K562 (cell line): ENCODE results near the gene SLC26A2. TPM values are rescaled to one million over a fixed set of nuclear protein-coding genes. Genes with fewer than 3 reads are reported as not detected.
A peak's percentile ranks its signal among the peaks of the same experiment; 100 is the strongest.

ENCODE experiments used
- ELF4 ChIP-seq: fragments of 450-650 bp; formaldehyde crosslinking; IDR thresholded peaks from 2 replicates; pipeline ENCODE4 v1.4.0; 2022; ENCODE audit warnings: missing genetic modification characterization
- POLR3G ChIP-seq: IDR thresholded peaks from 2 replicates; pipeline ENCODE4 v1.6.1; 2011; ENCODE audit not compliant: insufficient read length, insufficient replicate concordance; ENCODE audit errors: extremely low read depth
- SREBF1 ChIP-seq: fragments of 150-350 bp; IDR thresholded peaks from 2 replicates; pipeline ENCODE4 v1.6.1; 2014; ENCODE audit warnings: antibody characterized with exemption, low read depth, low read length, borderline replicate concordance
- TCFL5 ChIP-seq: fragments of 250-450 bp; sonication (Bioruptor Pico); conservative IDR thresholded peaks from 2 replicates; pipeline ENCODE4 v1.6.1; 2021; ENCODE audit warnings: mild to moderate bottlenecking, moderate library complexity, matching md5 sums
- ZNF696 ChIP-seq: fragments of 250-450 bp; sonication (Bioruptor Pico); conservative IDR thresholded peaks from 2 replicates; pipeline ENCODE4 v1.4.0; 2020; ENCODE audit warnings: mild to moderate bottlenecking, moderate library complexity
- ZNF699 ChIP-seq: fragments of 250-450 bp; sonication (Bioruptor Pico); IDR thresholded peaks from 2 replicates; pipeline ENCODE4 v1.8.0; 2021; ENCODE audit warnings: mild to moderate bottlenecking, moderate library complexity; ENCODE audit not compliant: insufficient replicate concordance
- polyA plus RNA-seq, 8 experiments: library from polyadenylated mRNA; depleted of rRNA in 4 of 8; stranded (reverse) in 5 of 8; unstranded in 3 of 8; fragments of >200 nt; fragmentation: Nextera tagmentation in 2 of 8; fragmentation: Illumina TruSeq in 1 of 8; extraction: Ambion mirVana in 2 of 8; extraction: Trizol in 1 of 8; gene quantifications; 2 replicates each; pipeline versions ENCODE4 v1.2.1 to v1.2.3, GENCODE V29; 2011 to 2014; ENCODE audit warnings: inconsistent platforms in 1 of 8, missing spikeins in 1 of 8
- total RNA-seq, 7 experiments: library from RNA; depleted of rRNA in 6 of 7; stranded (reverse); fragments of >200 nt in 6 of 7; fragmentation: Illumina TruSeq in 2 of 7; extraction: Trizol in 2 of 7; gene quantifications; 2 replicates each; pipeline versions ENCODE4 v1.2.1 to v1.2.3, GENCODE V29; 2011 to 2021; ENCODE audit warnings: low replicate concordance in 1 of 7
- TF ChIP-seq, protein P1 (sequence below): sonication (generic); formaldehyde crosslinking; IDR thresholded peaks from 2 replicates; pipeline ENCODE4 v1.8.0; 2023; ENCODE audit warnings: missing genetic modification reagents, mild to moderate bottlenecking, borderline replicate concordance
- TF ChIP-seq, protein P2 (sequence below): fragments of 450-650 bp; formaldehyde crosslinking; IDR thresholded peaks from 2 replicates; pipeline ENCODE4 v1.4.0; 2022; ENCODE audit warnings: mild to moderate bottlenecking, moderate library complexity
- TF ChIP-seq, protein P3 (sequence below): fragments of 200-600 bp; sonication (generic); IDR thresholded peaks from one replicate; pipeline ENCODE4 v1.6.1; 2012; ENCODE audit warnings: mild to moderate bottlenecking, low read depth, low read length, inconsistent platforms

The SLC26A2 gene
- total and polyA plus RNA-seq, 9 of the 15 experiments (the other 6 are each of a cell fraction or from before 2014, with no cell fraction given) = 1.1 to 6.3 (median 3.6) TPM

DNA sequence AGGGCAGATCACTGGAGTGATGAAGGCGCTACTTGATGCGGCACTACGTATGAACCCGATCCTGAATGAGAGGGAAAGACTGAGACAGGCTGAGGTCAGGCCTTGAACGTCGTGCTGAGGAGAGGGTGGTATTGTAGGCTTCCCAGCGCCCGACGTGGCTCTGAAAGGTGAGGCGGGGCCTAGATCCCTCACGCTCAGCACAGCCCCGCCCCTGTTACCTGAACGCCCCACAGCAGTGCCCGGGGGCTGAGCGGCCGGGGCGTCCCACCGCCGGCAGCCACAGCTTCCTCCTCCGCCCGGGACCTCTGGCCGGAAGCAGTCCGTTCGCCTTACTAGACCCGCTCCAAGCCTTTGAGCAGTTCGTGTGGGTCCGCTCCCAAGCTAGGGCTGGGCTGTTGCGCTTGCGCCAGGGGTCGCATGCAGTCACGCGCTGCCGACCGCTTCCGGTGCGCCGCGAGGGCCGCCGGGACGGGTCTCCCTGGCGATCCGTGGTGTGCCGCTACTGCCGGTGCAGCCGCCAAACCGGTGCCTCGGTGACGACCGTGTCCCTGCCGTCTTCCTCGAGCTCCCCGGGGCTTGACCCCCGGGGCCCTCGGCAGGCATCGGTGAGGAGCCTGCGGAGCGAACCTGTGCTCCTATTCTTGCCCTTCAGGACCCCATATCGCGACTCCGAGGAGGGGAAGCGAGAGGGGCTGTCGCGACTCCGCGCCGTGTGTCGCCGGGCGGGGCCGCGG is 39.9 kb downstream of the SLC26A2 start, which contains the start of the genes HMGXB3 and TIGD6 (continued):
- TF ChIP-seq, protein P1, sequence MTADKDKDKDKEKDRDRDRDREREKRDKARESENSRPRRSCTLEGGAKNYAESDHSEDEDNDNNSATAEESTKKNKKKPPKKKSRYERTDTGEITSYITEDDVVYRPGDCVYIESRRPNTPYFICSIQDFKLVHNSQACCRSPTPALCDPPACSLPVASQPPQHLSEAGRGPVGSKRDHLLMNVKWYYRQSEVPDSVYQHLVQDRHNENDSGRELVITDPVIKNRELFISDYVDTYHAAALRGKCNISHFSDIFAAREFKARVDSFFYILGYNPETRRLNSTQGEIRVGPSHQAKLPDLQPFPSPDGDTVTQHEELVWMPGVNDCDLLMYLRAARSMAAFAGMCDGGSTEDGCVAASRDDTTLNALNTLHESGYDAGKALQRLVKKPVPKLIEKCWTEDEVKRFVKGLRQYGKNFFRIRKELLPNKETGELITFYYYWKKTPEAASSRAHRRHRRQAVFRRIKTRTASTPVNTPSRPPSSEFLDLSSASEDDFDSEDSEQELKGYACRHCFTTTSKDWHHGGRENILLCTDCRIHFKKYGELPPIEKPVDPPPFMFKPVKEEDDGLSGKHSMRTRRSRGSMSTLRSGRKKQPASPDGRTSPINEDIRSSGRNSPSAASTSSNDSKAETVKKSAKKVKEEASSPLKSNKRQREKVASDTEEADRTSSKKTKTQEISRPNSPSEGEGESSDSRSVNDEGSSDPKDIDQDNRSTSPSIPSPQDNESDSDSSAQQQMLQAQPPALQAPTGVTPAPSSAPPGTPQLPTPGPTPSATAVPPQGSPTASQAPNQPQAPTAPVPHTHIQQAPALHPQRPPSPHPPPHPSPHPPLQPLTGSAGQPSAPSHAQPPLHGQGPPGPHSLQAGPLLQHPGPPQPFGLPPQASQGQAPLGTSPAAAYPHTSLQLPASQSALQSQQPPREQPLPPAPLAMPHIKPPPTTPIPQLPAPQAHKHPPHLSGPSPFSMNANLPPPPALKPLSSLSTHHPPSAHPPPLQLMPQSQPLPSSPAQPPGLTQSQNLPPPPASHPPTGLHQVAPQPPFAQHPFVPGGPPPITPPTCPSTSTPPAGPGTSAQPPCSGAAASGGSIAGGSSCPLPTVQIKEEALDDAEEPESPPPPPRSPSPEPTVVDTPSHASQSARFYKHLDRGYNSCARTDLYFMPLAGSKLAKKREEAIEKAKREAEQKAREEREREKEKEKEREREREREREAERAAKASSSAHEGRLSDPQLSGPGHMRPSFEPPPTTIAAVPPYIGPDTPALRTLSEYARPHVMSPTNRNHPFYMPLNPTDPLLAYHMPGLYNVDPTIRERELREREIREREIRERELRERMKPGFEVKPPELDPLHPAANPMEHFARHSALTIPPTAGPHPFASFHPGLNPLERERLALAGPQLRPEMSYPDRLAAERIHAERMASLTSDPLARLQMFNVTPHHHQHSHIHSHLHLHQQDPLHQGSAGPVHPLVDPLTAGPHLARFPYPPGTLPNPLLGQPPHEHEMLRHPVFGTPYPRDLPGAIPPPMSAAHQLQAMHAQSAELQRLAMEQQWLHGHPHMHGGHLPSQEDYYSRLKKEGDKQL (CRISPR knock-in tag) = no peak
- TF ChIP-seq, protein P2, sequence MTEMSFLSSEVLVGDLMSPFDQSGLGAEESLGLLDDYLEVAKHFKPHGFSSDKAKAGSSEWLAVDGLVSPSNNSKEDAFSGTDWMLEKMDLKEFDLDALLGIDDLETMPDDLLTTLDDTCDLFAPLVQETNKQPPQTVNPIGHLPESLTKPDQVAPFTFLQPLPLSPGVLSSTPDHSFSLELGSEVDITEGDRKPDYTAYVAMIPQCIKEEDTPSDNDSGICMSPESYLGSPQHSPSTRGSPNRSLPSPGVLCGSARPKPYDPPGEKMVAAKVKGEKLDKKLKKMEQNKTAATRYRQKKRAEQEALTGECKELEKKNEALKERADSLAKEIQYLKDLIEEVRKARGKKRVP (CRISPR knock-in tag) = no peak
- TF ChIP-seq ZNF699 (CRISPR knock-in tag) (no peak), ZNF696 (CRISPR knock-in tag) (no peak), SREBF1 (peak; percentile 86; the same call in 1 of the 2 replicates), POLR3G (no peak), ELF4 (no peak), TCFL5 (no peak)
- TF ChIP-seq, protein P3, sequence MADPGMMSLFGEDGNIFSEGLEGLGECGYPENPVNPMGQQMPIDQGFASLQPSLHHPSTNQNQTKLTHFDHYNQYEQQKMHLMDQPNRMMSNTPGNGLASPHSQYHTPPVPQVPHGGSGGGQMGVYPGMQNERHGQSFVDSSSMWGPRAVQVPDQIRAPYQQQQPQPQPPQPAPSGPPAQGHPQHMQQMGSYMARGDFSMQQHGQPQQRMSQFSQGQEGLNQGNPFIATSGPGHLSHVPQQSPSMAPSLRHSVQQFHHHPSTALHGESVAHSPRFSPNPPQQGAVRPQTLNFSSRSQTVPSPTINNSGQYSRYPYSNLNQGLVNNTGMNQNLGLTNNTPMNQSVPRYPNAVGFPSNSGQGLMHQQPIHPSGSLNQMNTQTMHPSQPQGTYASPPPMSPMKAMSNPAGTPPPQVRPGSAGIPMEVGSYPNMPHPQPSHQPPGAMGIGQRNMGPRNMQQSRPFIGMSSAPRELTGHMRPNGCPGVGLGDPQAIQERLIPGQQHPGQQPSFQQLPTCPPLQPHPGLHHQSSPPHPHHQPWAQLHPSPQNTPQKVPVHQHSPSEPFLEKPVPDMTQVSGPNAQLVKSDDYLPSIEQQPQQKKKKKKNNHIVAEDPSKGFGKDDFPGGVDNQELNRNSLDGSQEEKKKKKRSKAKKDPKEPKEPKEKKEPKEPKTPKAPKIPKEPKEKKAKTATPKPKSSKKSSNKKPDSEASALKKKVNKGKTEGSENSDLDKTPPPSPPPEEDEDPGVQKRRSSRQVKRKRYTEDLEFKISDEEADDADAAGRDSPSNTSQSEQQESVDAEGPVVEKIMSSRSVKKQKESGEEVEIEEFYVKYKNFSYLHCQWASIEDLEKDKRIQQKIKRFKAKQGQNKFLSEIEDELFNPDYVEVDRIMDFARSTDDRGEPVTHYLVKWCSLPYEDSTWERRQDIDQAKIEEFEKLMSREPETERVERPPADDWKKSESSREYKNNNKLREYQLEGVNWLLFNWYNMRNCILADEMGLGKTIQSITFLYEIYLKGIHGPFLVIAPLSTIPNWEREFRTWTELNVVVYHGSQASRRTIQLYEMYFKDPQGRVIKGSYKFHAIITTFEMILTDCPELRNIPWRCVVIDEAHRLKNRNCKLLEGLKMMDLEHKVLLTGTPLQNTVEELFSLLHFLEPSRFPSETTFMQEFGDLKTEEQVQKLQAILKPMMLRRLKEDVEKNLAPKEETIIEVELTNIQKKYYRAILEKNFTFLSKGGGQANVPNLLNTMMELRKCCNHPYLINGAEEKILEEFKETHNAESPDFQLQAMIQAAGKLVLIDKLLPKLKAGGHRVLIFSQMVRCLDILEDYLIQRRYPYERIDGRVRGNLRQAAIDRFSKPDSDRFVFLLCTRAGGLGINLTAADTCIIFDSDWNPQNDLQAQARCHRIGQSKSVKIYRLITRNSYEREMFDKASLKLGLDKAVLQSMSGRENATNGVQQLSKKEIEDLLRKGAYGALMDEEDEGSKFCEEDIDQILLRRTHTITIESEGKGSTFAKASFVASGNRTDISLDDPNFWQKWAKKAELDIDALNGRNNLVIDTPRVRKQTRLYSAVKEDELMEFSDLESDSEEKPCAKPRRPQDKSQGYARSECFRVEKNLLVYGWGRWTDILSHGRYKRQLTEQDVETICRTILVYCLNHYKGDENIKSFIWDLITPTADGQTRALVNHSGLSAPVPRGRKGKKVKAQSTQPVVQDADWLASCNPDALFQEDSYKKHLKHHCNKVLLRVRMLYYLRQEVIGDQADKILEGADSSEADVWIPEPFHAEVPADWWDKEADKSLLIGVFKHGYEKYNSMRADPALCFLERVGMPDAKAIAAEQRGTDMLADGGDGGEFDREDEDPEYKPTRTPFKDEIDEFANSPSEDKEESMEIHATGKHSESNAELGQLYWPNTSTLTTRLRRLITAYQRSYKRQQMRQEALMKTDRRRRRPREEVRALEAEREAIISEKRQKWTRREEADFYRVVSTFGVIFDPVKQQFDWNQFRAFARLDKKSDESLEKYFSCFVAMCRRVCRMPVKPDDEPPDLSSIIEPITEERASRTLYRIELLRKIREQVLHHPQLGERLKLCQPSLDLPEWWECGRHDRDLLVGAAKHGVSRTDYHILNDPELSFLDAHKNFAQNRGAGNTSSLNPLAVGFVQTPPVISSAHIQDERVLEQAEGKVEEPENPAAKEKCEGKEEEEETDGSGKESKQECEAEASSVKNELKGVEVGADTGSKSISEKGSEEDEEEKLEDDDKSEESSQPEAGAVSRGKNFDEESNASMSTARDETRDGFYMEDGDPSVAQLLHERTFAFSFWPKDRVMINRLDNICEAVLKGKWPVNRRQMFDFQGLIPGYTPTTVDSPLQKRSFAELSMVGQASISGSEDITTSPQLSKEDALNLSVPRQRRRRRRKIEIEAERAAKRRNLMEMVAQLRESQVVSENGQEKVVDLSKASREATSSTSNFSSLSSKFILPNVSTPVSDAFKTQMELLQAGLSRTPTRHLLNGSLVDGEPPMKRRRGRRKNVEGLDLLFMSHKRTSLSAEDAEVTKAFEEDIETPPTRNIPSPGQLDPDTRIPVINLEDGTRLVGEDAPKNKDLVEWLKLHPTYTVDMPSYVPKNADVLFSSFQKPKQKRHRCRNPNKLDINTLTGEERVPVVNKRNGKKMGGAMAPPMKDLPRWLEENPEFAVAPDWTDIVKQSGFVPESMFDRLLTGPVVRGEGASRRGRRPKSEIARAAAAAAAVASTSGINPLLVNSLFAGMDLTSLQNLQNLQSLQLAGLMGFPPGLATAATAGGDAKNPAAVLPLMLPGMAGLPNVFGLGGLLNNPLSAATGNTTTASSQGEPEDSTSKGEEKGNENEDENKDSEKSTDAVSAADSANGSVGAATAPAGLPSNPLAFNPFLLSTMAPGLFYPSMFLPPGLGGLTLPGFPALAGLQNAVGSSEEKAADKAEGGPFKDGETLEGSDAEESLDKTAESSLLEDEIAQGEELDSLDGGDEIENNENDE = peak; percentile 42
